Endothelial cell of umbilical vein (primary cell): Measurements from ENCODE around the gene EBF4.

Experiments used
- EZH2 ChIP-seq: IDR thresholded peaks from 2 replicates; pipeline ENCODE4 v1.6.1; 2012; ENCODE audit warnings: borderline replicate concordance, low read depth, mild to moderate bottlenecking, moderate library complexity, low read length, inconsistent platforms; ENCODE audit not compliant: severe bottlenecking
- POLR2A ChIP-seq: IDR thresholded peaks from 2 replicates; pipeline ENCODE4 v1.6.1; 2012; ENCODE audit warnings: low read depth, mild to moderate bottlenecking, control low read depth, low read length
- TF ChIP-seq, protein P1 (sequence below), 2 donors: IDR thresholded peaks; 1 replicate in 1 of 2; 2 replicates in 1 of 2; pipeline ENCODE4 v1.5.1; 2011; ENCODE audit warnings: low read length in 2 of 2, mild to moderate bottlenecking in 2 of 2, moderate library complexity in 2 of 2, control low read depth in 1 of 2, inconsistent platforms in 1 of 2, low read depth in 1 of 2; ENCODE audit not compliant: insufficient read depth in 1 of 2; ENCODE audit errors: extremely low read depth in 1 of 2

DNA sequence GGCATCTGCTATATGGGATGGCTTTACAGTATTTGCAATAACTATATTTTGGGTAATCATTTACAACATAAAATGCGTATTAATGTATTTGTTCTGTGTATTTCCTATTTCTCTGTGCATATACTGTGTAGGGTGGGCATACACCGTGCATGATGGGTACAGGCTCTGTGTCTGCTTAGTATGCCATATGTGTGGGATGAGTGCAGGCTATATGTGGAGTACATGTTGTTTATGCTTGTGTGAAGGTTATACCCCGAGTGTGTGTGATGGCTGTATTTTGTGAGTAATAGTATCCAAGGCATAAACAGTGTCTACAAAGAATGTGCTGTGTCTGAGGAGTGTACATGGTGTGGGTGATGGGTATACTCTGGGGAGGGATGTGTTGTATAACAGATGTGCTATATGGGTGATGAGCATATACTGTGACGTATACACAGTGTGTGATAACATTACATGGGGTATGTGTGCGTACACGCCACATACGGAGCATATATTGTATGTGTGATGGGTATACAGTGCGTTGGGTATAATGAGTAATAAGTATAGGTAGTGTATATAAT is 55.2 kb downstream of the EBF4 start:
- TF ChIP-seq, protein P1, sequence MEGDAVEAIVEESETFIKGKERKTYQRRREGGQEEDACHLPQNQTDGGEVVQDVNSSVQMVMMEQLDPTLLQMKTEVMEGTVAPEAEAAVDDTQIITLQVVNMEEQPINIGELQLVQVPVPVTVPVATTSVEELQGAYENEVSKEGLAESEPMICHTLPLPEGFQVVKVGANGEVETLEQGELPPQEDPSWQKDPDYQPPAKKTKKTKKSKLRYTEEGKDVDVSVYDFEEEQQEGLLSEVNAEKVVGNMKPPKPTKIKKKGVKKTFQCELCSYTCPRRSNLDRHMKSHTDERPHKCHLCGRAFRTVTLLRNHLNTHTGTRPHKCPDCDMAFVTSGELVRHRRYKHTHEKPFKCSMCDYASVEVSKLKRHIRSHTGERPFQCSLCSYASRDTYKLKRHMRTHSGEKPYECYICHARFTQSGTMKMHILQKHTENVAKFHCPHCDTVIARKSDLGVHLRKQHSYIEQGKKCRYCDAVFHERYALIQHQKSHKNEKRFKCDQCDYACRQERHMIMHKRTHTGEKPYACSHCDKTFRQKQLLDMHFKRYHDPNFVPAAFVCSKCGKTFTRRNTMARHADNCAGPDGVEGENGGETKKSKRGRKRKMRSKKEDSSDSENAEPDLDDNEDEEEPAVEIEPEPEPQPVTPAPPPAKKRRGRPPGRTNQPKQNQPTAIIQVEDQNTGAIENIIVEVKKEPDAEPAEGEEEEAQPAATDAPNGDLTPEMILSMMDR (IDR thresholded peaks at IDR 0.05; ENCODE audit: extremely low read depth in 1 of 2, insufficient read depth in 1 of 2, low read depth in 1 of 2, low read length in 2 of 2), result no peak
- TF ChIP-seq POLR2A (no peak), EZH2 (no peak)
